GM19372 (cell line): Measurements from ENCODE around the gene SECTM1.

Source experiments
- ATAC-seq: cut with Tn5 transposase; IDR thresholded peaks from one replicate; pipeline ENCODE4 v1.9.1; 2021; ENCODE audit warnings: mild to moderate bottlenecking, low read depth, moderate library complexity; ENCODE audit not compliant: unreplicated experiment

SECTM1 gene

GRCh38 chr17:82301916-82302567, 31.5 kb downstream of the SECTM1 start:
- no peak for ATAC-seq

GRCh38 chr17:82301300-82301915, 32.2 kb downstream of the SECTM1 start:
- ATAC-seq = no peak

- no peak for ATAC-seq
These were observed 32.8 kb downstream of the SECTM1 start for GRCh38 chr17:82300707-82301270.

- no peak for ATAC-seq
These were observed 33.3 kb downstream of the SECTM1 start for GRCh38 chr17:82300228-82300627.

GRCh38 chr17:82299452-82299851, 34.1 kb downstream of the SECTM1 start:
- no peak for ATAC-seq

- no peak for ATAC-seq
These were observed 34.8 kb downstream of the SECTM1 start for GRCh38 chr17:82298538-82299421.

- ATAC-seq = peak; percentile 34
These were observed 35.6 kb downstream of the SECTM1 start for GRCh38 chr17:82297714-82298537.

- ATAC-seq = no peak
These were observed 36.3 kb downstream of the SECTM1 start for GRCh38 chr17:82297280-82297713.

- ATAC-seq = no peak
These were observed 36.9 kb downstream of the SECTM1 start for GRCh38 chr17:82296511-82297279.

- ATAC-seq = no peak
These were observed 38.1 kb downstream of the SECTM1 start for GRCh38 chr17:82295472-82295814.

- ATAC-seq = no peak
These were observed 39.3 kb downstream of the SECTM1 start for GRCh38 chr17:82294064-82294773.

GRCh38 chr17:82292251-82293154, 41.1 kb downstream of the SECTM1 start:
- ATAC-seq = peak; percentile 97

- no peak for ATAC-seq
These were observed 41.9 kb downstream of the SECTM1 start for GRCh38 chr17:82291582-82292250.

GRCh38 chr17:82287868-82288801, 45.4 kb downstream of the SECTM1 start:
- ATAC-seq = no peak

- ATAC-seq = no peak
These were observed 46.3 kb downstream of the SECTM1 start for GRCh38 chr17:82287013-82287867.
